K562 (cell line): ENCODE data around the gene SHLD1.

Source experiments
- CHD2 ChIP-seq: IDR thresholded peaks from 2 replicates; pipeline ENCODE4 v1.6.1; 2011; ENCODE audit warnings: low read depth, low read length
- YBX1 ChIP-seq: fragments of 450-650 bp; IDR thresholded peaks from 2 replicates; pipeline ENCODE4 v1.7.1; 2016; ENCODE audit warnings: mild to moderate bottlenecking
- TF ChIP-seq, protein P1 (sequence below), 3 experiments: IDR thresholded peaks in 2 of 3; conservative IDR thresholded peaks in 1 of 3; 2 replicates each; pipeline ENCODE4 v1.5.1; 2011 to 2012; ENCODE audit warnings: low read length in 3 of 3, mild to moderate bottlenecking in 3 of 3, control low read depth in 2 of 3, improper control_type of control experiment in 1 of 3, inconsistent platforms in 1 of 3, low read depth in 1 of 3, mixed read lengths in 1 of 3, moderate library complexity in 1 of 3; ENCODE audit not compliant: insufficient read depth in 2 of 3

DNA sequence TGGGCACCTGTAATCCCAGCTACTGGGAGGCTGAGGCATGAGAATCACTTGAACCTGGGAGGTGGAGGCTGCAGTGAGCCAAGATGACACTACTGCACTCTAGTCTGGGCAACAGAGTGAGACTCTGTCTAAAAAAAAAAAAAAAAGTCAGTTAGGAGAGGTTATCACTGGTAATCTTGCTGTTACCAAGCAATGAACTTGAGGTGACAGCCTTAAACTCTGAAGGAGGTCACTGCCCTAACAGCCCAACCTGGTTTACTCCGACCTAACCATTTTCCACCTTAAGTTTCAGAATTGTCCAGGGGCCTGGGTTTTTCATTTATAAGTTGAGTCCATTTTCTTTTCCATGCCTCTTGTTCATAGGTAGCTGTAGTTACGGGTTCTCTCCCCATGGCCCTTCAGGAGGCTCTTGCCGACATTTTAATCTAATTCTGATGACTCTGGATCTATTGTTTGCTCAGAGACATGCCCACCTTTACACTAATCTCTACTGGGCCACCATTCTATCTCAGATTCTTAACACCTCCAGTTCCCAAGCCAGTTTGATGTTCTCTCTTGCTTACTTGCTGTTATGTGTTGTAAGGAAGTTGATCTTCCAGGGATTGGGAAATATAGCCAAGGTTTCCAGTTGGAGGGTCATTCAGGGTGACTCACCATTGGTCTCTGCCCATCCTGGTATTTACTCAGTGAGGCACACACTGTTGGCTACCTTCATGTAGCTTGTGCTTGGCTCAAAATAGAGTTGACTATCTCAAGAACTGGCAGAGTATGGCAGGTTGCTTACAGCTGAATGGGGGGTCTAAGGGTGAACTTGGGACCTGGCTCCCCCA, 29.1 kb downstream of the SHLD1 start:
- TF ChIP-seq YBX1 (no peak), CHD2 (no peak)
- TF ChIP-seq, protein P1, sequence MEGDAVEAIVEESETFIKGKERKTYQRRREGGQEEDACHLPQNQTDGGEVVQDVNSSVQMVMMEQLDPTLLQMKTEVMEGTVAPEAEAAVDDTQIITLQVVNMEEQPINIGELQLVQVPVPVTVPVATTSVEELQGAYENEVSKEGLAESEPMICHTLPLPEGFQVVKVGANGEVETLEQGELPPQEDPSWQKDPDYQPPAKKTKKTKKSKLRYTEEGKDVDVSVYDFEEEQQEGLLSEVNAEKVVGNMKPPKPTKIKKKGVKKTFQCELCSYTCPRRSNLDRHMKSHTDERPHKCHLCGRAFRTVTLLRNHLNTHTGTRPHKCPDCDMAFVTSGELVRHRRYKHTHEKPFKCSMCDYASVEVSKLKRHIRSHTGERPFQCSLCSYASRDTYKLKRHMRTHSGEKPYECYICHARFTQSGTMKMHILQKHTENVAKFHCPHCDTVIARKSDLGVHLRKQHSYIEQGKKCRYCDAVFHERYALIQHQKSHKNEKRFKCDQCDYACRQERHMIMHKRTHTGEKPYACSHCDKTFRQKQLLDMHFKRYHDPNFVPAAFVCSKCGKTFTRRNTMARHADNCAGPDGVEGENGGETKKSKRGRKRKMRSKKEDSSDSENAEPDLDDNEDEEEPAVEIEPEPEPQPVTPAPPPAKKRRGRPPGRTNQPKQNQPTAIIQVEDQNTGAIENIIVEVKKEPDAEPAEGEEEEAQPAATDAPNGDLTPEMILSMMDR (IDR thresholded peaks at IDR 0.05 in 2 of 3, conservative IDR thresholded peaks at IDR 0.05 in 1 of 3; ENCODE audit: insufficient read depth in 2 of 3, low read depth in 1 of 3, low read length in 3 of 3), result no peak
